ENCODE data around the gene SPATA9.

DNA sequence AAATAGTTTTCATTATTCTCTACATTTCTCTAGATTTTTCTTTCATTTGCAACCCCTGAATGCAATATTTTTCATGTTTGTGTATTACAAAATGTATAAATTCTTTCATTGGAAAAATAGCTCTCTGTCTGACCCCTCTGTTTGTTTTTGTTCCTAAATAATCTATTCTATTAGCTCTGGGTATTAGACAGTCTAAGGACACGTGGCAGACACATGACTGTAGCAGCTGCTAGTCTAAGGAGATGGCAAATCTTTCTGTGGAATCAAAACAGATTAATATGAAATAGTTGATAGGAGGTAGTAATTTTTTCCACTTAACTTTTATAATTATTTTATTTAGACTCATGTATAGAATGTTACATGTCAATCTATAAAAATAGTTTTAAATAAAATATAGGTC lies 21.4 kb upstream of the SPATA9 start:
- TF ChIP-seq HDAC6 (IDR thresholded peaks at IDR 0.05; ENCODE audit: low read depth, low read length) (no peak), JUN (IDR thresholded peaks at IDR 0.05; ENCODE audit: low read depth, low read length) (no peak), TBP (IDR thresholded peaks at IDR 0.05; ENCODE audit: low read depth, low read length) (no peak)
- TF ChIP-seq, protein P1, sequence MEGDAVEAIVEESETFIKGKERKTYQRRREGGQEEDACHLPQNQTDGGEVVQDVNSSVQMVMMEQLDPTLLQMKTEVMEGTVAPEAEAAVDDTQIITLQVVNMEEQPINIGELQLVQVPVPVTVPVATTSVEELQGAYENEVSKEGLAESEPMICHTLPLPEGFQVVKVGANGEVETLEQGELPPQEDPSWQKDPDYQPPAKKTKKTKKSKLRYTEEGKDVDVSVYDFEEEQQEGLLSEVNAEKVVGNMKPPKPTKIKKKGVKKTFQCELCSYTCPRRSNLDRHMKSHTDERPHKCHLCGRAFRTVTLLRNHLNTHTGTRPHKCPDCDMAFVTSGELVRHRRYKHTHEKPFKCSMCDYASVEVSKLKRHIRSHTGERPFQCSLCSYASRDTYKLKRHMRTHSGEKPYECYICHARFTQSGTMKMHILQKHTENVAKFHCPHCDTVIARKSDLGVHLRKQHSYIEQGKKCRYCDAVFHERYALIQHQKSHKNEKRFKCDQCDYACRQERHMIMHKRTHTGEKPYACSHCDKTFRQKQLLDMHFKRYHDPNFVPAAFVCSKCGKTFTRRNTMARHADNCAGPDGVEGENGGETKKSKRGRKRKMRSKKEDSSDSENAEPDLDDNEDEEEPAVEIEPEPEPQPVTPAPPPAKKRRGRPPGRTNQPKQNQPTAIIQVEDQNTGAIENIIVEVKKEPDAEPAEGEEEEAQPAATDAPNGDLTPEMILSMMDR (IDR thresholded peaks at IDR 0.05; ENCODE audit: control extremely low read depth in 1 of 3, insufficient read depth in 1 of 3, low read depth in 1 of 3, low read length in 3 of 3): no peak
